HPDE6-E6E7 (cell line): ENCODE results near the gene PBXIP1.

Experiments
- DNase-seq: peaks from one replicate; pipeline ENCODE4 v3.0.0; 2011; ENCODE audit warnings: missing footprints; ENCODE audit errors: extremely low spot score

The PBXIP1 gene

DNA sequence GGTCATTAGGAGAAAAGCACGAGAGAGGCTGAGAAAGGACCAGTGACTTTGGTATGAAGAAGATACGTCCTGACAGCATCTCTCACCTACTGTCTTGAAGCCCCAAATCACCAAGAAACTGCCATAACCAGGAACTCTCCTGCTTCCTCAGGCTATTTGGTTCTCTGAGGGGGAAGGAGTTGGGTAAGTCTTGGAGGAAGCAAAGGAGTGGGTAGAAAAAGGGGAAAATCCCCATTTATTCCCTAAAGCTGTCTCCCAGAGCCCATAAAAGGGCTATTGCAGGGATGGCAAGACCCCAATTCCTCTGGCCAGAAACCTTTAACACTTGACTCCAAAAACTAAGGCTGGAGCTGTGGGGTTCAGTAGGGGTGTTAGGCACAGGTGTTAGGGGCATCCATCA is 2.1 kb upstream of the PBXIP1 start:
- no peak for DNase-seq

DNA sequence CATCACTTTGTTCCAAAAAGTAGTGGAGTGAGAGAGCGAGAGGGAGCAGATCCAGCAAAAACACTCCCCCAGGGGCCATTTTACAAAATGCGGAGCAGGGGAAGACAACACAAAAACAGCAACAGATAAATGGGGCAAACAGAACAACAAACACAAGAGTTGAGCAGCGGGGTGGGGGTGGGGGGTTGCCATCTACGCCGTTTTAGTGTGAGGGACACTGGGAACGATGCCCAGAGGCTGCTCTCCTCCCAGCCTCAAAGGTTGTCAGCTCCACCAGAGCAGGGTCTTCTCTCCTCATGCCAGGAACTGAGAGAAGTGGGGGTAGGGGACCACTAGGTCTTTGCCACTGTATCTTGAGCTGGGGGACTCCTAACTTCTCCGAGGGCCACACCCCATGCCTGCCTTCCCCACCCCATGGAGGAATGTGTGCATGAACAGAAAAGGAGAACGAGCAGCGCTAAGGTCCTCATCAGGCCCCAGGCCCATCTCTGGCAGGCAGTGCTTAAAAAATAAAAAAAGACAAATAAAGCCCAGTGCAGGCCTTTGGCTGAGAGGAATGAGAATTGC is 1.3 kb upstream of the PBXIP1 start:
- no peak for DNase-seq

DNA sequence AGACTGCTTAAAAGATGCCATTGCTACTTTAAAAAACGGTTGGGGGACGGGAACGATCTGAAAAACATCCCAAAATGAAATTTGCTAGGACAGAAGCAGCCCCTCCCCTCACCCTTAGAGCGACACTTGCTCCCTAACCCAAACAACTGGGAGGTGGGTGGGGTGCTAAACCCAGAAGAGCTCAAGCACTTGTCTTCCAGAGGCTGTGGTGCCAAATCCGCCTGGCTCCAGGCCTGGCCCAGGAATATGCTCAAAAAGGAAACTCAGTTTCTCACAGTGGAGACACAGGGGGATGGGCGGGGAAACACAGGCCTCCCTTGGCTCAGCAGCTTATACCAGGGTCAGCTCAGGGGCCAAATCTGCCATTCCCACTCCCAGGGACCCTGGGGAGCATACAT is 644 bp upstream of the PBXIP1 start:
- no peak for DNase-seq

DNA sequence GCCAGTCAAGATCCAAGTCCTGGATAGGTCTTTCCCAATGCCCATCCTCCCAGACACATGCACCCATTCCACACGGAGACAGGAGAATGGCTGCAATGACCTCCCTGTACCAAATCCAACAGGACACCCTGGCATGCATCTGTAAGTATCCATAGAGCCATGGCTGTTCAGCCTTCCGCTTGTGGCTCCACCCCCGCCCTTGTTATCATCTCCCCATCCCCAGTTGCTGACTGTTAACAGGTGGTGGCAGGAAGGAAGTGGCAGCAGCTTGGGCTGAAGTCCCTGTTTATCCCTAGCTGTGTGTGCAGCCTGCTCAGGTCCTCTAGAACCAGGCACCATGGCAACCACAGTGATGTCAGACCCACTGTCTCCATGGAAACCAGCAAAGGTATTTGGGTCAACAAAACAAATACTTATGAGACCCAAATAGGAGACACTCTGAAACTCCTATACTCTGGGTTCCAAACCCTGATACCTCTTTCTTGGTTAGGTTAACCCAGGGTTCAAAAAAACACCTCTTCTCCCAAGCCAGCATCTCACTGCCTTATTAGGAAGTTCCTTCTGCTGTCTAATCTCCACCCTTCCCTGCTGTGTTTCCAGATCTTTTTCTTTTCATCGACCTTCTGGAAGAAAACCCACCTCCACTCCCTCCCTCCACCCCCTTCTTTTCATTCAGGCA is 721 bp downstream of the PBXIP1 start:
- no peak for DNase-seq

DNA sequence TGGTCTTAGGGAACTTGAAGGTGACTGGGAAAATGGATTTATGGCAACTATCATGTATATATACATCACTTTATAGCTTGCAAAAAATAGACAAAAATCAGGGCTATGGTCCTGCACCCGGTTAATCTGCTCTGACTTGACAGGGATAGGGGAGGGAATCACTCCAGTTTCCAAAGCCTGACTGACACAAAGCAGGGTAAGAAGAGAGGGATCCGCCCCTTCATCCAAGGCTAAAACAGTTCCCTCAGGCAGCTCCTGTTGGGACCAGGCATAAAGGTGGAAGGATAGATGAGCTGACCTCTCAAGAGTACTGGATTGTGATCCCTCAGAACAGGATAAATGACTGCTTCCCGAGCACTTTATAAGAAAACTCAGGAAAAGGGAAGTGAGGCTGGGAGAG is 1.4 kb downstream of the PBXIP1 start:
- no peak for DNase-seq

DNA sequence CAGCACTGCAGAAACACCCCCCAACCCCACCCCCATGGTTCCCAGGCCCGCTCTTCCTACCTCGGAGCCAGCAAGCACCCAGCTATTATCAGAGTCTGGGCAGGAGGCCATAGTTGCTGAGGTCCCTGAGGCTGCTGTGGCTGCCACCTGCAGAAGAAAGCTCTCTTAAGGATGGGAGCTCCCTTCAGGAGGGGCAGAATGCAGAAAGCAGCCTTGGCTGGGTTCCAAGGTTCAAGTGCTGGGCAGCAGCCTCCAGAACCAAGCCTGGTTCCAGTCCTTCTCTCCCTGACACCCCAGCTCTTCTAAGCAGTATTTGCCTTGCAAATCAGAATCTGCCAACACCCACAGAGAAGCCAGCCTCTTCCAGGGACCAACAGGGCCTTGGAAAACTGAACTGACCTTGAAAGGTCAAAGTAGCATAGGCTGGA is 2.3 kb downstream of the PBXIP1 start:
- DNase-seq, result no peak

DNA sequence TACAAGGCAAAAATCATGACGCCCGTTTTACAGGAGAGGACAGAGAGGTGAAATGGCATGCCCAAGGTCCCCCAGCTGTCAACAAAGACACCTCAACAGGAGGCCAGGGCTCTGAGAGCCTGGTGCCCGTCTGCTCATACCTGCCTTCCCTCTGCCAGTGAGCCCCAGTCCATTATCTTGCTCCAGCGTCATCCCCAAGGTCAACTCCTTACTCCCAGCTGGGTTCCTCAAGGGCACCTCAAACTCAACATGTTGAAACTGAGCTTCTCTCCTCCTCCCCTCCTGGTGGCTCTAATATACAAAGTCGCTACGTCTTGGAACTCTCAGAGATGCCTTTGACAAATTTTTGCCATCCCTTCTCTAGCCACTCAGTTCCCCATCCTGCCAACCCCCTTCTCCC is 3.2 kb downstream of the PBXIP1 start:
- no peak for DNase-seq

DNA sequence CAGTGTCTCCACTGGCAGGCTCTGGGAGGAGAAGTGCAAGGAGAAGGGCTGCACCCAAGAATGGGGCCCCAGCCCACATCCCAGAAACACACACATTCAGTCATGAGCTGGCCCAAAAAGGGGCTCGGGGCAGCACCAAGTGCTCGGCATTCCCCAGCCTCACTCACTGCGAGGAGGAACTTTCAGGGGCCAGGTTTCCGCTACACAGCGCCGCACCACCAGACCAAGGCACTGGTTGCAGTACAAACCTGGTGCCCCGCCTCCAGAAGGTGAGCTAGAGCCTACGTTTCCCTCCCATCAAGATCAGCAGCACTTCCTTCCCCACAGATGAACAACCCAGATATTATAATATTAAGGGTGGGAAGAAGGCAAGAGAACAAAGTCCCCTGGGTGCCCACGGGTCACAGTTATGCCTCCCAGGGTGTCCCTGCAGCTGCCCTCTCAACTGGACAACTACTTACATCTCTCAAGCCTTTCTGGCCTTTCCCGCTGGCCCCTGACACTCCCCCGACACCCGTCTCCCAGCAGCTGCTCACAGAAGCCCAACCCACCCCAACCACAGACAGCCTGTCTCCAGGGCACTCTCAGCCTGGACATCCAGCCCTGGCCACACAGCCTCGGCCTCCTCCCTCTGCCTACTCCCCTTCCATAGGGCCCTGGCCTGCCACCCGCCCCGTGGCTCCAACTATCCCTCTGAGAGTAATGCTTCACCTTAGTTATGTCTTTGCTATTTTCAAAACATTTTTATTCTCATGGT is 3.8 kb downstream of the PBXIP1 start:
- DNase-seq, result no peak

DNA sequence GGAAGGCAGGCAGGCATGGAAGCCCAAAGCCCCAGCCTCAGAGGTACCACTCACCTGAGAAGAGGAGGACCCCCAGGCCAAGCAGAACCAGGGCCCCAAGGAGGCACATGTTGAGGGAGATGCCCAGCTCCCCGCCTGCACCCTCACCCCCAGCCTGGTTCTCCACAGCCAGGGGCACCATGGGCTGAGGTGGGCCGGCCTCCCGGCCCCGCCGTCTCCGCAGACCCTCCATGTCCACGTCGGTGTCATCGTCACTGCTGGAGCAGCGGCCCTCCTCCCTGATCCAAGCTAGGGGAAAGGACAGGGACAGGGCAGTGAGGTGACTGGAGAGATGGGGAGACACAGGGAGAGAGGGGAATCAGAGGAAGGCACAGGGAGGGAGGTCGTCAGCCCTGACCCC is 7.8 kb downstream of the PBXIP1 start:
- DNase-seq, result no peak

DNA sequence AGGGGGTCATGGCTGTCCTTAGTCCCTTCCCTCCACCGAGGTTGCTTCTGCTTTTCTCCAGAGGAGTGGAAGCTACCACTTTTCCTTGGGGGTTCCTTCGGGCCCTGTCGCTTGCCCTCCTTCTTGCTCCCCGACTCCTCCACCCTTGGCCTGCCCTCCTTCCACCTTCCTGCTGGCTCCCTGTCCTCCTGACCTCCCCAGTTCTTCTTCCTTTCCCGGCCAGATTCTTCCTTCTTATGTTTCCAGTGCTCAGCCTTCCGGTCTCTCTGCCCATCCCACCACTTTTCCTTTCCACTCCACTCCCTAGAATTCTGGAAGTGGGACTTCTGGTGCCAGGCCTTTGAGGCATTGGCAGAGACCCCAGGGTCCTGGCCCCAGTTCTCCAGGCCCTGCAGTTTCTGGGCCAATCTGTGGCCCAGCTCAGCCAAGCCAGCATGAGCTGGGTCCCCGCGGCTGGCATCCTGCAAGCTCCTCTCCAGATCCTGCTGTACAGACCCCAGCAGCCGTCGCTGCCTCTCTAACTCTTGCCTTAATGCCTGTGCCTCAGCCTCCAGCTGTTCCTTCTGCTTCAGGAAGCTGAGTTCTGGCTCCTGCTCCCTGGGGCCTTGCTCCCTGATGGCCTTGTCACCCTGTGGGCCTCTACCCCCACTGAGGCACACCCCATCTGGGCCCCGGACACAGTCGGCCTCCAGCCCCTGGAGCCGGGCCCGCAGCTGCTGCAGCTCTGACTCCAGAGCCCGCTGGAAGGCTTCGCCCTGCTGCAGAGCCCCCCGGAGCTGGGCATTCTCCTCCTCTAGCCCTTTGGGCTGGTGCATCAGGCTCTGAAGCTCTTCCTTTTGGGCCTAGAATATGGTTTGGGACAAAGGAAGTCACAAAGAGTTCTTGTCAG is 9.7 kb downstream of the PBXIP1 start:
- DNase-seq, result no peak

DNA sequence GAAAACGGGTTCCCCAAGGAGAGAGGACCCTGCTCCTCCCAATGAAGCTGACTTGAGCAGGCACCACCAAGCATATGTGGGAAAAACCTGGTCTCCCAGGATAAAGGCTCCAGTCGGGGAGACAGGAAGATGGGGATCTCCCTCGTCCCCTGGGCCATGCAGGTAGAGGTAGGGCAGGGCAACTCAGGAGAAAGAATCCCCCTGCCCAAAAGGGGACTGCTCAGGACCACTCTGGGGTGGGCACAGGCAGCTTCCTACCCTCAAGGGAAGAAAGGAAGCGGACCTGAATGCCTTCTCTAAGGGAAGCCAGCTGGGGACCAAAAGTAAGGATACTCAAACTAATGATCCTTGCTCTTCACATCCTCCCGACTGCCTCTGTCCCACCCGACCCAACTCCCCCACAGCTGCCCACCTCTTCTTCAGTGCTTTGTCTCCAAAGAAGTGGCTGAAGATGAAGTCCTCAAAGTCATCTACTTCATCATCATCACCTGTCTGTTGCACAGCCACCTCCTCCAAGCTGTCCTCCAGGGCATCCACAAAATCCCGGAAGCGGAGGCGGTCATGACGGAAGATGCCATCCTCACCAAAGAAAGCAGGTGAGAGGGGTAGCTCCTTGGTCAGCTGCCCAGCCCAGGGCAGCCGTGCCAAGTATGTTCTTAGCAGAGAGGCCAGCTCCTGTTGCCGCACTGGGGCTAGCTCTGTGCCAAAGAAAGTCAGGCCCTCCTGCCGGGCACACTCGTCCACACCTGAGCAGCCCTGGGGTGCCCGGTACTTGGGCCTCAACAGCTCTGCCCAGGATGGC is 10.5 kb downstream of the PBXIP1 start:
- no peak for DNase-seq

DNA sequence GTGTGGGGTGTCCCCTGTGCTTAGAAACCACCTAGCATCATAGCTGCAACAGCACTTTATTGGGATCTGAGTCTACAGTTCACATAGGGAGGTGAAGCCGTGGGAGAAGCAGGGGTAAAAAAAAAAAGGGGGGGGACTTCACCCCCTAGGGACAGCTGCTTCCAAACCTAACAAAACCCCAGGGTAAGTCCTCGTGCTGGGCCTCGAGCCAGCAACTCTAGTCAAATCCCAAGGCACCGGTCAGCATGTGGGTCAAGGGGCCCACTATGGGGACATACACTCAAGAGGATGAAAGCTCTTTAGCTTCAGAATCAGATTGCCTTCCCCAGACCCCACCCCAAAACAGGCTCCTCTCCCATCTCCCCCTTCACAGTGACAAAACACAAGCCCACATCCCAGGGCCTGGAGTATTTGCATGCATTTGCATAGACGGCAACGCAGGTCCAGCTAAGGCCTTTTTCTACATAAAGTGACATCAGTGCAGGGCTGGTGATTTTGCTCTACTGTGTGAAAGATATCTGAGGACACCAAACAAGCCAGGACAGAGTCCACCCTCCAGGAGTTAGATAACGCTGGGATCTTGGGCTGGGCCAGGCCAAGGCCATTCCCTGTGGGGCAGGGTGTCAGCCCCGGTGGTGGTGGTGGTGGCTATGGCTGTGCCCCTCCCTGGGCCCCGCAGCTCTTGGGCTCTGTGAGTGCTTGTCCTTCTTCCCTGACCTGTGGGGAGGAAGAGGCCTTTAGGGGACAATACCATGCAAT is 11.3 kb downstream of the PBXIP1 start:
- no peak for DNase-seq

DNA sequence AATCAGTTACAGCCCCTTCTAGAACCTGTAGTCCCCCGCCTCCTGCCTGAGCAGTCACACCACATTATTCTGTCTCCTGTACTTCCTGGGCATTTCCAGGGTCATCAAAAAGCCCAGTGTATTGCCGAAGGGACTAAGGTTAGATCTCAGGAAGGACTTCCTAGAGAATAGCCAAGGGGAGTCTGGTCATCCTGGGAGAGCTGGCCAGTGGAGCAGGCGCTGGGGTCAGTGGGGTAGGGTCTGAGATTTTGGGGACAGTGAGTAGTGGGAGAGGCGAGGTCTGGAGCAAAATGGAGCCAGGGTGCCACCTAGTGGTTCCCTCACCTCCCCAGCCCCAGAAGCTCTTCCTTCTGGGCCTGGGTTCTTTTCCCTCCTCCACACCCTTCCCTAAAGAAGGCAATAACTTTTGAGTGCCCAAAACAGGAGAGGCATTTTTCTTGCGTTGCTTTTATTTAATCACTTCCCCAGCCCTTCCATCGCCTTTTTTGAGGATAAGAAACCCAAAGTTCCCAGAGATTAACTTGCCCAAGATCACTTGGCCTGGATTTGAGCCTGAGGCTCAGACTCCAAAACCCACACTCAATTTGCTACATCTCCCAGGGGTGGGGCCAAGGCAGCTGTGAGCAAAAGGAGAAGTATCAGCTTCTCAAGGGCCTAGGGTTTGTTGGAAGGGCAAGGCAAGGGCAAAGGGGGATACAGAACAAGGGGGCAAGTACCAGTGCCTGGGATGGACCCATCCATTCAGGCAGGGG is 12.1 kb downstream of the PBXIP1 start:
- DNase-seq, result no peak

DNA sequence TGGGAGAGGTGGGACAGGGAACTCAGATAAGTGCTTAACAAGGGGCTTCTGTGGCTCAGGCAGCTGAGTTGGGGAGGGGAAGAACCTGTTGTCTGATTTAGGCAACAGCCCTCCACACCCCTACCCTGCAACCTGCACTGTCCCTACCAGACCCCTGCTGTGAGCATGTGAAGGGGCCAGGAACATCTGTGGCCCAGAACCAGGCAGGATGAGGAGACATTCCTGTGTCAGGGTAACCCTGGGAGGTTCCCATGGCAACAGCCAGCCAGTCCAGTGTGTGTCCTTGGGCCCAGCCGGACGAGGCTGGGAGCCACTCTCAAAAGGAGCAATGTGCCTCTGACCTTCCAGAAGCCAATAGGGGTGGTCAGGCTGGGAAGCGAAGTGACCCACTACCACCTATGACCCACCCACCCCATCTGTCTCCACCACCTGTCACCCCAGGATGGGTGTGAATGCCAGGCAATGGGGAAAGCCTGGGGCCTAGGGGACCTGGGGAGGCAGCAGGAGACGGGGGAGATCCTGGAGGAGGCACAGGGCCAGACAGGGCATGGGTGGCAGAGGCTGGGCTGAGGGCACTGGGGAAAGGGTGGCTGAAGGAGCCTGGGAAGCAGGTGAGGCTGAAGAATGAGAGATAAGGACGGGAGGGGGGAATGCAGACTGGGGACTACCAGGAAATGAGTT is 14.4 kb downstream of the PBXIP1 start:
- DNase-seq, result no peak

DNA sequence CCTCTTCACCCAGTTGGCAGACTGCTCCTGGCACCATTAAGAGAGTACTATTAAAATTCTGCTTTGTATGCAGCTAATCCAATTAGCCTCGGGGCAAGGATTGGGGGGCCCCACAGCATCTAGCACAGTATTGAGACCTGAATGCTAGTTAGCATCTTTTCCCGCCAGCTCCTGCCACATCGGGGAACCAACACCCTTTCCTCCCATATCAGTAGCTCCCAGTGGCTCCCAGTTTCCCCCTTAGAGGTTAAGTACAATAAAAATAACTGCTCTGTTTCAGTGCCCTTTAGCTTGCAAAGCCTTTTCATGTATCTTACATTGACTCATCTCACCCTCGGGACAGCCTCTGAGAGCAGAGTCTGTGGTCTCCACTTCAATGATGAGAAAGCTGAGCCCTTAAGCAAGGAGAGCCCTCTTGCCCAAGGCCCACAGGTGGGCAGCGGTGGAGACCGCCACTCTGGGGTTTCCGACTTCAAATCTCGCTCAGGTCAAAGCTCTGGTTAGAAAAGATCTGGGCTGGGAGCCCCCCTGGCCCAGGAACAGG is 15.2 kb downstream of the PBXIP1 start:
- no peak for DNase-seq

DNA sequence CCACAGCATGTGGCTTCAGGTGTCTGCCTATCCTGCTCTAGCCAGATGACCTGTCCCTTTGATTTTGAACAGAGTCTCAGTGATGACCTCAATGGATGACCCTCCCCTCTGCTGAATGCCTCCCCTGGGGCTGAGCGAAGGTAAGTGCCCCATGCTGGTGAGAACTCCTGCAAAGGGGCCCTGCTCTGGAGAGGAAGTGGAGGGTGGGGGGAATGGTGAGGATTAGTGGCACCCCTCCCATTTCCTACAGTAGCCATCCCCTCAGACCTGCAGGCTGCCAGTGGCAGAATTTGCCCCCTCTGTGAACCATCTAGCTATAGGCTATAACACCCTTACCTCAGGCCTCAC is 15.7 kb downstream of the PBXIP1 start:
- no peak for DNase-seq

DNA sequence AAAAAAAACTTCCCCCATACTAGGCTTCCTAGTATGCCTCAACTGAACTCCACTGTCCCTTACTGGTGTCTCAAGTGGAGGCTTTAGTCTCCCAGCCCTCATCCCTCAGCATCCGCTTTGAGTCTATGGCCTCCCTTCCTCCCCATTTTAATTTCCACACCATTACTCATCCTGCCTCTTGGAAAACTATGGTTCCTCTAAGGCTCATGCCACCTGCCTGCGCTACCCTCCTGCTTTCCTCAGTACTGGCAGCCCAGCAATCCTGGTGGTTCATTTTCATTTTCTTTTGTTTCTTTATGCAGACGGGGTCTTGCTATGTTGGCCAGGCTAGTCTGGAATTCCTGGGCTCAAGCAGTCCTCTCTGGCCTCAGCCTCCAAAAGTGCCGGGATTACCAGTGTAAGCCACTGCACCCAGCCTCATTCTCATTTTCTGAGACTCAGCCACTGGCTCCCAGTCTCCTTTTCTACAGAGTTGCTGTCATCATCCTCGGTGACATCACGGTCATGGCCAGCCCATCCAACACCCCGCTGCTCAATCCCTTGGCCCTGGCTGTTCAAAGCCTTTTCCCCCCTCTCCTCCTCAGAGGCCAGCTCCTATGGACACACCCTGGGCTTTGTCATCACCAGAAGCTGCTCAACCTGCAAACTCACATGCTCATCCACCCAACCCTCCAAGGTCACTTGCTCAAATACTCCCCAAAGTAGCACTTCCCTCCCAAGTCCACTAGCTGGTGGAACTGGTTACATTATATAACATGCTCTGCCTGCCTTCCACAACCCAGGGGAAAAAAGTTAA is 17.1 kb downstream of the PBXIP1 start:
- no peak for DNase-seq

DNA sequence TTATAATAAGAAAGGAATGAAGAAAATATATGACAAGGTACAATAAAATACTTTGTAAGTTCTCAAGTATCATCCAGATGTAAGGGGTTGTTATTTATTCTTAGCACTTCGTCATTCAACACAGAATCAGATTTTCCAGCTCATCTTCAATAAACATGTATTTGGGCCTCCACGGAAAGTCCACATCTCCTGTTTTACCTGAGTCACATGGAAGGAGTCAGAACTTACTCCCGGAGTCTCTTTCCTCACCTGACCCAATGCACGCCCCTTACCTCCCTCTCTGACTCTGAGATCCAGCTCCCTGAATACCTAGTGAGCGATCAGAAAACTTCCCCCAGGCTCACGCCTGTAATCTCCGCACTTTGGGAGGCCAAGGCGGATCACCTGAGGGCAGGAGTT is 17.9 kb downstream of the PBXIP1 start:
- no peak for DNase-seq
